ENCODE results near the gene FBXW2. TPM values are rescaled to one million over a fixed set of nuclear protein-coding genes. Genes with fewer than 3 reads are reported as not detected.

FBXW2 gene
- polyA plus RNA-seq, result 3.4 and 3.5 TPM in 2 replicates

DNA sequence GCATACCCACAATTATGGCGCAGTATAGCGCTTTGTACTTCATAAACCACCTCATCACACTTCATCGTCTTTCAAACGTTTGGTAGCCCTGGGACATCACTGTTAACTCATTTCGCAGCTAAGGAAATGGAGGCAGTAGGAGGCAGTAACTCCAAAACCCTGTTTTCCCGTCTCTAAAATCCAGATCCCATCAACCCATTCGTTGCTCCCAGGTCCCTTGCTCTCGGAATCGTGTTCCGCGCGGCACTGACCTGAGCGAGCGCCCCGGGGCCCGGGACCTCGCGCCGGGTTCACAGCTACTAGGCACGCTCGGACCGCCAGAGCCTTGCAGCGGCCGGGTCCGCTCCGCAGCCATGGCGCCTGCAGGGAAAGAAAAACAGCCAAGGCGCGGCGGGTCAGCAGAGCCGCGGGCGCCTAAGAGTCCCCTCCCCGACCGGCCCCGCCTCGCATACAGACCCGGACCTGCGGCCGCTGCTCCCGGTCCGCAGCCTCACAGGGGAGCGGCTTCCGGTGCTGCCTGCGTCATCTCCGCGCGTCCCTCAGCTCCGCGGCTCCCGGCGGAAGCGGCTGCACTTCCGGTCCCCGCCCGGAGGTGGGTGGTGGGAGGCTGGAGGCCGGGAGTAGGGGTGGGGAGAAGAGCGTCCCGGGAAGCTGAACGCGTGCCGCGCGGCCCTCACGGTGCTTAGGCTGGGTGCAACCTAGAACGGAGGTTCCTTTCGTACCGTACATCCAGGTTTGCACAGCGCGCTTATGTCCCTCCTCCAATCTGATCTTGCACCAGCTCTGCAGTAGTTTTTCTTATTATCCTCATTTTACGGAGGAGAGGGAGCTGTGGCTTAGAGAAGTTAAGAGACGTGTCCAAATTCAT, at the start of gene FBXW2:
TSS of gene FBXW2 (minus strand) at position 519 of the 868 bp plus-strand sequence. CDS start 5,158 bp downstream, outside the sequence.

GRCh38 chr9:120714088-120714845, 78.9 kb downstream of the FBXW2 start, which contains the start of gene MEGF9:
Gene MEGF9, minus strand, starts transcription at chr9:120714470. Its CDS starts 112 bp downstream, at chr9:120714358.

Other genes starting within 250 kb of the FBXW2 start
- 6.8 and 8.3 TPM in 2 replicates for gene CDK5RAP2, start 213.2 kb downstream of the FBXW2 start, polyA plus RNA-seq
- 68.6 and 71.0 TPM in 2 replicates for gene MEGF9, start 78.9 kb downstream of the FBXW2 start, polyA plus RNA-seq
- 12.6 and 13.6 TPM in 2 replicates for gene PSMD5, start 49.5 kb upstream of the FBXW2 start, polyA plus RNA-seq
- gene PHF19, start 83.8 kb upstream of the FBXW2 start, polyA plus RNA-seq, result 0.07 TPM in 1 of 2 replicates, not detected in the other
- gene TRAF1, start 133.4 kb upstream of the FBXW2 start, polyA plus RNA-seq, result not detected in 2 replicates

Measured in Purkinje cell (primary cell).